ENCODE results near the gene AMZ1.

Gene AMZ1

DNA sequence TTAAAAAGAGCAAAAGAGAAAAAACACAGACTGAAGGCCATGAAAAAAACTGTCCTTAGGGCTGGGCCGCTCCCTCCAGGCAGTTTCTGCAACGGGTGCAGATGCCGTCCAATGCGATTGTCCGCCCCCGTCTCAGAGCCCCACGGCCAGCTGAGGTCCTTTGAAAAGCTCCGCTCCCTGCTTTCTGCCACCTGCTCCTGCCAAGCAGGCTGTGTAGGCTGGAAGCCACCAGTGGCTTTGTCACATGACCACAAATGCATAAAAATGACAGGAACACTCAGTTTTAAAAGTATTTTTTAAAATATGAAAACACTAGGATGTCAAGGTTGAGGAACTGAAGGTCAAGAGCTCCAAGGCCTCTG, 71.7 kb downstream of the AMZ1 start:
- DNase-seq (ENCODE audit: low read depth) = no peak
- no peak overlapping the region for H3K4me3 ChIP-seq (ENCODE audit: low read depth, low read length)
- TF ChIP-seq, protein P1, sequence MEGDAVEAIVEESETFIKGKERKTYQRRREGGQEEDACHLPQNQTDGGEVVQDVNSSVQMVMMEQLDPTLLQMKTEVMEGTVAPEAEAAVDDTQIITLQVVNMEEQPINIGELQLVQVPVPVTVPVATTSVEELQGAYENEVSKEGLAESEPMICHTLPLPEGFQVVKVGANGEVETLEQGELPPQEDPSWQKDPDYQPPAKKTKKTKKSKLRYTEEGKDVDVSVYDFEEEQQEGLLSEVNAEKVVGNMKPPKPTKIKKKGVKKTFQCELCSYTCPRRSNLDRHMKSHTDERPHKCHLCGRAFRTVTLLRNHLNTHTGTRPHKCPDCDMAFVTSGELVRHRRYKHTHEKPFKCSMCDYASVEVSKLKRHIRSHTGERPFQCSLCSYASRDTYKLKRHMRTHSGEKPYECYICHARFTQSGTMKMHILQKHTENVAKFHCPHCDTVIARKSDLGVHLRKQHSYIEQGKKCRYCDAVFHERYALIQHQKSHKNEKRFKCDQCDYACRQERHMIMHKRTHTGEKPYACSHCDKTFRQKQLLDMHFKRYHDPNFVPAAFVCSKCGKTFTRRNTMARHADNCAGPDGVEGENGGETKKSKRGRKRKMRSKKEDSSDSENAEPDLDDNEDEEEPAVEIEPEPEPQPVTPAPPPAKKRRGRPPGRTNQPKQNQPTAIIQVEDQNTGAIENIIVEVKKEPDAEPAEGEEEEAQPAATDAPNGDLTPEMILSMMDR (conservative IDR thresholded peaks at IDR 0.05; ENCODE audit: low read depth, low read length) = no peak

DNA sequence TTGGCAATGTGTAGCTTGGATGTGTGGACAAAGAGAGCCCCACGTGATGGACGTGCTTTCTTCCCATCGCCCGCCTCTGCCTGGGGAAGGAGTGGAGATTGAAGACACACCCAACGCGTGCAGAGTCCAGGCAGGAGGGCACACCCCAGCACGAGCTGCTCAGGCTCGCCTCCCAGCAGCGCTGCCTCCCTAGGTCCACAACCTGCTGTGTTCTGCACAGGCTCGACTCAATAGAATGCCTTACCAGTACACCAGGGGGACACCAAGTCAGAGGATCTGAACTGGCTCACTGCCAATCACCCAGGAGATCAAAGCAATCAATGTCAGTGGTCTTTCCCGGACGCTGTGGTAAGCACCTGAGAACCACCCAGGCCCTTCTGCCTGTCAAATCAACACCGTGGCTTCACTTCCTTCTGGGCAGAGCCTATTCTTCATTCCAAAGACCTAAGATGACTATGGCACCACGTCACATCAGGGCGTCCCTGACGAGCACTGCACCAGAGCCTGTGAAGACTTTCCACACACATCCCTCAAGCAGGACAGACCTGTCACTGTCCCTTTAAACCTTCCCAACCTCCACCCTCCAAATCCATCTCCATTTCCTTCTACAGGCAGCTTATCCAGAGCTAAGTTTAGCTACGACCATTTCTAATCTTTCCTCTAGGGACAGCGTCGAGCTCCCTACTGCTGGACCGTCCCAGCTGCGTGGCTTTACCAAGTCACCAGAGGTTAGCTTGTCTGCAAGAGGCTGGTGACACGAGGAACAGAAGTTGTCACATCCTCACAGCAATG, 72.3 kb downstream of the AMZ1 start:
- DNase-seq (ENCODE audit: low read depth) = peak; percentile 52
- no peak overlapping the region for H3K4me3 ChIP-seq (ENCODE audit: low read depth, low read length)

GRCh38 chr7:2761131-2761624, 73.2 kb downstream of the AMZ1 start:
- TF ChIP-seq, protein P1 (conservative IDR thresholded peaks at IDR 0.05; ENCODE audit: low read depth, low read length) = no peak
- DNase-seq (ENCODE audit: low read depth) = no peak
- no peak overlapping the region for H3K4me3 ChIP-seq (ENCODE audit: low read depth, low read length)

More for the DNA sequence above, 72.3 kb downstream of the AMZ1 start:
- TF ChIP-seq, protein P1 (conservative IDR thresholded peaks at IDR 0.05; ENCODE audit: low read depth, low read length) = peak; percentile 60

GRCh38 chr7:2761801-2762497, 73.9 kb downstream of the AMZ1 start:
- no peak for DNase-seq (ENCODE audit: low read depth)
- no peak overlapping the region for H3K4me3 ChIP-seq (ENCODE audit: low read depth, low read length)
- TF ChIP-seq, protein P1 (conservative IDR thresholded peaks at IDR 0.05; ENCODE audit: low read depth, low read length) = no peak

GRCh38 chr7:2763597-2763996, 75.6 kb downstream of the AMZ1 start:
- TF ChIP-seq, protein P1 (conservative IDR thresholded peaks at IDR 0.05; ENCODE audit: low read depth, low read length) = no peak
- no peak for DNase-seq (ENCODE audit: low read depth)

GRCh38 chr7:2764621-2765020, 76.6 kb downstream of the AMZ1 start:
- TF ChIP-seq, protein P1 (conservative IDR thresholded peaks at IDR 0.05; ENCODE audit: low read depth, low read length) = no peak
- H3K4me3 ChIP-seq (ENCODE audit: low read depth, low read length) = no peak overlapping the region
- no peak for DNase-seq (ENCODE audit: low read depth)

More at GRCh38 chr7:2763597-2763996, 75.6 kb downstream of the AMZ1 start:
- H3K4me3 ChIP-seq (ENCODE audit: low read depth, low read length) = no peak overlapping the region
